SW480 (cell line): ENCODE measurements around the gene TNN.

Experiments used
- DNase-seq: peaks from one replicate; pipeline ENCODE4 v3.0.0-alpha.2; 2016; ENCODE audit warnings: low spot score

TNN gene

GRCh38 chr1:175178056-175178455 is 110.4 kb downstream of the TNN start:
- DNase-seq = no peak

GRCh38 chr1:175178456-175178855 is 110.8 kb downstream of the TNN start:
- DNase-seq = no peak

- DNase-seq = no peak
Observed at GRCh38 chr1:175179837-175180590, 112.4 kb downstream of the TNN start.

GRCh38 chr1:175182201-175182746 is 114.6 kb downstream of the TNN start:
- DNase-seq = no peak

- no peak for DNase-seq
Observed at GRCh38 chr1:175183586-175183985, 116.0 kb downstream of the TNN start.

- no peak for DNase-seq
Observed at GRCh38 chr1:175185903-175186302, 118.3 kb downstream of the TNN start.

- DNase-seq = no peak
Observed at GRCh38 chr1:175186433-175187160, 119.0 kb downstream of the TNN start.

GRCh38 chr1:175188936-175189335 is 121.3 kb downstream of the TNN start:
- no peak for DNase-seq

- DNase-seq = peak; percentile 60
Observed at GRCh38 chr1:175191659-175192058, 124.0 kb downstream of the TNN start.

- peak; percentile 38 for DNase-seq
Observed at GRCh38 chr1:175192111-175192629, 124.5 kb downstream of the TNN start.

GRCh38 chr1:175192630-175193526 is 125.2 kb downstream of the TNN start, which contains the start of gene KIAA0040:
Gene KIAA0040, minus strand, starts transcription at chr1:175192776. Its CDS starts 31,763 bp downstream, at chr1:175161013.
- peak; percentile 94 for DNase-seq

GRCh38 chr1:175193527-175193910 is 125.9 kb downstream of the TNN start:
- no peak for DNase-seq

GRCh38 chr1:175195281-175195680 is 127.6 kb downstream of the TNN start:
- DNase-seq = no peak

GRCh38 chr1:175195798-175196197 is 128.2 kb downstream of the TNN start:
- DNase-seq = no peak

GRCh38 chr1:175197531-175197930 is 129.9 kb downstream of the TNN start:
- peak; percentile 69 for DNase-seq
